ENCODE measurements around the gene IL7R. TPM values are rescaled to one million over a fixed set of nuclear protein-coding genes. Genes with fewer than 3 reads are reported as not detected.

The IL7R gene, protein sequence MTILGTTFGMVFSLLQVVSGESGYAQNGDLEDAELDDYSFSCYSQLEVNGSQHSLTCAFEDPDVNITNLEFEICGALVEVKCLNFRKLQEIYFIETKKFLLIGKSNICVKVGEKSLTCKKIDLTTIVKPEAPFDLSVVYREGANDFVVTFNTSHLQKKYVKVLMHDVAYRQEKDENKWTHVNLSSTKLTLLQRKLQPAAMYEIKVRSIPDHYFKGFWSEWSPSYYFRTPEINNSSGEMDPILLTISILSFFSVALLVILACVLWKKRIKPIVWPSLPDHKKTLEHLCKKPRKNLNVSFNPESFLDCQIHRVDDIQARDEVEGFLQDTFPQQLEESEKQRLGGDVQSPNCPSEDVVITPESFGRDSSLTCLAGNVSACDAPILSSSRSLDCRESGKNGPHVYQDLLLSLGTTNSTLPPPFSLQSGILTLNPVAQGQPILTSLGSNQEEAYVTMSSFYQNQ
- total RNA-seq (2014; rRNA removed; shearing (Covaris generic); ENCODE audit: low replicate concordance), result not detected in 2 replicates

DNA sequence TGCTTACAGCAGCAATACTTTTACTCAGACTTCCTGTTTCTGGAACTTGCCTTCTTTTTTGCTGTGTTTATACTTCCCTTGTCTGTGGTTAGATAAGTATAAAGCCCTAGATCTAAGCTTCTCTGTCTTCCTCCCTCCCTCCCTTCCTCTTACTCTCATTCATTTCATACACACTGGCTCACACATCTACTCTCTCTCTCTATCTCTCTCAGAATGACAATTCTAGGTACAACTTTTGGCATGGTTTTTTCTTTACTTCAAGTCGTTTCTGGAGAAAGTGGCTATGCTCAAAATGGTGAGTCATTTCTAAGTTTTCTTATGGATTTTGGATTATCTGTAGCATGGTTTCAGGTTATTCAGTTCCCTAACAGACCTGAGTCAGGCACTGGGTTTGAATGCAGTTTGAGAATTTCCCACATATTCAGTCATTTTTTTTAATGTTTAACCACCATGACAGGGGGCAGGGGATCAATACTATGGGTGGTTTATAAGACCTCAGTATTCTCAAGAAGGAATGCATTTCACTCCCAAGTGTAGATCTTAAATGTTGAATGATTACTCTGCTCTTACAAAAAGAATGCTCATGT, at the start of gene IL7R:
Gene IL7R, plus strand, starts transcription at position 127 of the 587 bp plus-strand sequence. Its CDS starts 87 bp downstream, at position 214.
- Histone ChIP-seq H2AFZ (ENCODE audit: low read length) (no peak within 1 kb of the TSS), H3K27ac (ENCODE audit: low read length) (no peak within 1 kb of the TSS), H3K9me2 (replicated peaks; ENCODE audit: insufficient read depth, low read length) (no peaks in the 10 kb centered on the region), H4K20me1 (ENCODE audit: insufficient read depth, low read depth, low read length) (no peaks in the 10 kb centered on the region), H3K79me2 (ENCODE audit: low read length) (no peaks in the 10 kb centered on the region), H3K27me3 (ENCODE audit: low read length) (no peaks in the 10 kb centered on the region), H3K9me3 (ENCODE audit: low read length) (no peaks in the 10 kb centered on the region), H3K36me3 (ENCODE audit: insufficient read depth, low read length) (no peaks in the 10 kb centered on the region), H3K4me1 (ENCODE audit: low read length) (no peaks in the 10 kb centered on the region), H3K4me2 (ENCODE audit: low read depth, low read length, poor library complexity, severe bottlenecking) (no peak within 1 kb of the TSS), H3K9ac (ENCODE audit: low read length) (no peak within 1 kb of the TSS), H3K4me3 (ENCODE audit: low read length) (no peak within 1 kb of the TSS)
- no peak for DNase-seq

DNA sequence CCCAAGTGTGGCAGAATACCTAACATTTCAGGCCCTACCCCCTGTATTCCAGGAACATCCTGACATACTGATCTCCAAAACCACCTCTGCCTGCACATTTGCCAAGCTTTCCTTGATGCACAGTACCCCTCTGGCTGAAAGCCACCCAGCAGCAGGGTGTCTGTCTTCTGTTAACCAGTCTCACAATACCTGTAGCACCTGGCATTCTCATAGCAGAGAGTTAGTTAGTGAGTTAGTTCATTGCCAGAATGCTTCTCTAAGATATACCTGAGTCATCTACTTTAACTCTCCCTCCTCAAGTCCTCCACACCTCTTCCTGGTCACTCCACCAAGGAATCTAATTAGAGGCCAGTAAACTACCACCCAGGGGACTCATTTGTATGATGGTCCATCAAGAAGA, 46.1 kb upstream of the IL7R start:
- no peak overlapping the region for H3K9ac ChIP-seq (ENCODE audit: low read length)
- H3K4me1 ChIP-seq (ENCODE audit: low read length), result no peaks in the 10 kb centered on the region
- no peak overlapping the region for H3K4me2 ChIP-seq (ENCODE audit: low read depth, low read length, poor library complexity, severe bottlenecking)
- H3K36me3 ChIP-seq (ENCODE audit: insufficient read depth, low read length), result no peaks in the 10 kb centered on the region
- DNase-seq, result no peak
- no peak overlapping the region for H3K4me3 ChIP-seq (ENCODE audit: low read length)
- H4K20me1 ChIP-seq (ENCODE audit: insufficient read depth, low read depth, low read length), result no peaks in the 10 kb centered on the region
- H3K27me3 ChIP-seq (ENCODE audit: low read length), result no peaks in the 10 kb centered on the region
- H3K9me2 ChIP-seq (replicated peaks; ENCODE audit: insufficient read depth, low read length), result no peaks in the 10 kb centered on the region
- H3K9me3 ChIP-seq (ENCODE audit: low read length), result no peaks in the 10 kb centered on the region
- no peak overlapping the region for H2AFZ ChIP-seq (ENCODE audit: low read length)
- no peak overlapping the region for H3K27ac ChIP-seq (ENCODE audit: low read length)
- H3K79me2 ChIP-seq (ENCODE audit: low read length), result no peaks in the 10 kb centered on the region

DNA sequence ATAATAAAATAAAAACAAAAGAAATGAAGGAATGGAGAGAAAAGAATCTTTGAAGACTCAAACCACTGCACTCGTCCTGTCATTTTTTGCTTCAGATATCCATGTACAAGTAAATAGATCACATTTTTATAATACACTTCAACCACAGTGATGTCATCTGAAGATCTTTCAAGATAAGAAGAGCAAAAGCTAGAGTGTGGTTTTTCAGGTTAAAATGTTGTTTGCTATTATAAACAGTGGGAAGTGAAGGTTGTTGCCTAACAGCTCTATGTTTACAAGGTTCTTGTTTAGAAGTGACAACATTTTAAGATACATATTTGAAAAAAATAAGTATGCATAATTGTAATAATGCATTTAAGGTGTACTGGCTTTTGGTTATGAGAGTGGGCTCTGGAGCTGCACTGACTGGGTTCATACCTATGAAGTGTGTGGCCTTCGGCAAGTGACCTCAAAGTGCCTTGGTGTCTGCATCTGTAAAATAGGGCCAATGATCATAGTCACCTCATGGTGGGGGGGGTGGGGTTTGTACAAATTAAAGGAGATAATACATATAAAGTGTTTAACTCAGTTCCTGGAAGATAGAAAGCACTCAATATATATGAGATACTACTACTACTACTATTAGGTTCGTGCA, 45.5 kb upstream of the IL7R start:
- Histone ChIP-seq H3K4me3 (ENCODE audit: low read length) (no peak overlapping the region), H4K20me1 (ENCODE audit: insufficient read depth, low read depth, low read length) (no peaks in the 10 kb centered on the region), H3K27ac (ENCODE audit: low read length) (no peak overlapping the region), H3K9ac (ENCODE audit: low read length) (no peak overlapping the region), H3K27me3 (ENCODE audit: low read length) (no peaks in the 10 kb centered on the region), H3K36me3 (ENCODE audit: insufficient read depth, low read length) (no peaks in the 10 kb centered on the region), H3K9me3 (ENCODE audit: low read length) (no peaks in the 10 kb centered on the region), H3K4me1 (ENCODE audit: low read length) (no peaks in the 10 kb centered on the region), H2AFZ (ENCODE audit: low read length) (no peak overlapping the region), H3K9me2 (replicated peaks; ENCODE audit: insufficient read depth, low read length) (no peaks in the 10 kb centered on the region), H3K79me2 (ENCODE audit: low read length) (no peaks in the 10 kb centered on the region), H3K4me2 (ENCODE audit: low read depth, low read length, poor library complexity, severe bottlenecking) (no peak overlapping the region)
- DNase-seq, result no peak

DNA sequence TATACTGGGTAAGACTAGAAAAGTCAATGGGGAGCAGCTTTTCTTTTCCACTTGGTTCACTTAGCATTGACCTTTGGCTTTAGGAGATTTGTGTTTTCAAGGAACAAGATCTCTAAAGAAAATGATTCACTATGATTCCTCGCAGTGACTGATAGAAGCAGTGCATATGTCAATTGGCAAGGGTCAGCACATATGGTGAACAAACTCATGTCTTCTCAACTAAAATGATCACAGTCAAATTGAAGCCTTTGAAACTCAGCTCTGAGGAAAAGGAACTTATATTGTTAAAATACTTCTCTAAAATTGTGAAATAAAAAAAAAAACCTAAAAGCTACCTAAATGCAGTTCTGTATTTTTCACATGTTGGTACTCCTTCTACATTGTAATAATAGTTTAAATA, 43.2 kb upstream of the IL7R start:
- no peak overlapping the region for H3K4me3 ChIP-seq (ENCODE audit: low read length)
- H3K9ac ChIP-seq (ENCODE audit: low read length), result no peak overlapping the region
- no peak for DNase-seq
- no peak overlapping the region for H3K27ac ChIP-seq (ENCODE audit: low read length)
- no peak overlapping the region for H2AFZ ChIP-seq (ENCODE audit: low read length)
- no peaks in the 10 kb centered on the region for H4K20me1 ChIP-seq (ENCODE audit: insufficient read depth, low read depth, low read length)
- H3K9me2 ChIP-seq (replicated peaks; ENCODE audit: insufficient read depth, low read length), result no peaks in the 10 kb centered on the region
- no peak overlapping the region for H3K4me2 ChIP-seq (ENCODE audit: low read depth, low read length, poor library complexity, severe bottlenecking)
- no peaks in the 10 kb centered on the region for H3K36me3 ChIP-seq (ENCODE audit: insufficient read depth, low read length)
- H3K9me3 ChIP-seq (ENCODE audit: low read length), result no peaks in the 10 kb centered on the region
- no peaks in the 10 kb centered on the region for H3K79me2 ChIP-seq (ENCODE audit: low read length)
- no peaks in the 10 kb centered on the region for H3K27me3 ChIP-seq (ENCODE audit: low read length)
- no peaks in the 10 kb centered on the region for H3K4me1 ChIP-seq (ENCODE audit: low read length)

DNA sequence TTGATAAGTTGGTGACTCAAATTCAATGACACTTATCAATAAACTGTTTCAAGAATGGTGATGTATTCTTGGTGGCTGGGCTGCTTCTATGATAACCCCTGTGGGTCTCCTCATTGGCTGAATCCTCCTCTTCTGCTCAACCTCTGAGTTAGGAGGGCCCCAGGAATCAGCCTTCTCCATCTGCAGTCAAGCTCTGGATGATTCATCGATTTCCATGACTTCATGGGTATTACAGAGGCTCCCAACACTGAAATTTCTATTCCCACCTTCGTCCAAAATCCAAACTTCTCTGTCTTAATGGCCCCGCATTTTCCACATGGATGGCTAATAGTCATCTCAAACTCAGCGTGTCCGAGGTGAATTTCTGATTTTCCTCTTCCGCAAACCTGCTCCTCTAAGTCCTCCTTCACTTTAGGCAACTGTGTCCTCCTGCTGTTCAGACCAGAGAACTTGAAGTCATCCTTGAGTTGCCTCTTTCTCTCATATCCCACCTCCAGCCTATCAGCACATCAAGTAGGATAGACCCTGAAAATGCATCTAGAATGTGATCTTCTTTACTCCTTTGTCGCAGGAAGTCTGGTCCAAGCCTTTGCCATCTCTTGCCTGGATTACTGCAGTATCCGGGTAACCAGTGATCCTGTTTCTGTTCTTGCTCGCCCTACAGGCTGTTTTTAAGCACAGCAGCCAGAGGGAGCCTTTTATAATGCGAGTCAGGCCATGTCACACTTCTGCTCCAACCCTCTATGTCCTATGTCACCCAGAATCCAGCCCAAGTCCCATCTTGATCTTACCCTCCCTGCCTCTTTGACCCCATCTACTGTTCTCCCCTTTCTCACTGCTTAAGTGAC, 41.4 kb upstream of the IL7R start:
- Histone ChIP-seq H3K4me3 (ENCODE audit: low read length) (no peak overlapping the region), H3K27ac (ENCODE audit: low read length) (no peak overlapping the region)

DNA sequence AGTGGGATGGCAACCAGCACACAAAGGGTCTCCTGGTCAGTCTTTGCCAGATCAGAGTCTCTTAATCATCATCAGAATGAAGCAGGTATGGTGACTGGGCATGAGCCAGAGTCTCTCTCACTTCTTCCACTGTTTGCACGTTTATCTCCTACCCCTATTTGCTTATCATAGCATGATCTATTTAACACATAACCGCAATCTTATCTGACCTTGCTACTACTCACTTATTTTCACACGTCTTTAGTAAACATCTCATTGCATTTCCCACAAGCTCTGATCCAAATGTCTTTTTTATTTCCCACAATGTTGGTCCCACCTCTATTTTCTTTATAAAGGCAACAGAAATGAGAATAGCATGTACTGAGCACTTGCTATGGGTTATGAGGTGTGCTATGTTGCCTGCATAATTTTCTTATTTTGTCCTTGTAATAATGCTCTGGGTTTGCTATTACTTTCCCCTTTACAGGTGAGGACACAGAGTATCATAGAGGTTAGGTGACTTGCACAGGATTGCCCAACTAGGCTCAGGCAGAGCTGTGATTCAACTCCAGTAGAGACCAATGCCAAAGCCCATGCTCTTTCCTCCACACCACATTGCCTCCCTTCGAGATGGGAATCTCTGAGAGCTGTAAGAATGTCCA, 39.7 kb upstream of the IL7R start:
- Histone ChIP-seq H3K9me3 (ENCODE audit: low read length) (no peaks in the 10 kb centered on the region), H3K79me2 (ENCODE audit: low read length) (no peaks in the 10 kb centered on the region), H4K20me1 (ENCODE audit: insufficient read depth, low read depth, low read length) (no peaks in the 10 kb centered on the region), H3K36me3 (ENCODE audit: insufficient read depth, low read length) (no peaks in the 10 kb centered on the region), H3K9me2 (replicated peaks; ENCODE audit: insufficient read depth, low read length) (no peaks in the 10 kb centered on the region), H3K4me1 (ENCODE audit: low read length) (no peaks in the 10 kb centered on the region), H2AFZ (ENCODE audit: low read length) (no peak overlapping the region), H3K4me3 (ENCODE audit: low read length) (no peak overlapping the region), H3K4me2 (ENCODE audit: low read depth, low read length, poor library complexity, severe bottlenecking) (no peak overlapping the region), H3K27me3 (ENCODE audit: low read length) (no peaks in the 10 kb centered on the region), H3K9ac (ENCODE audit: low read length) (no peak overlapping the region), H3K27ac (ENCODE audit: low read length) (no peak overlapping the region)
- no peak for DNase-seq

More for the DNA sequence above, 41.4 kb upstream of the IL7R start:
- no peak overlapping the region for H2AFZ ChIP-seq (ENCODE audit: low read length)
- no peaks in the 10 kb centered on the region for H3K4me1 ChIP-seq (ENCODE audit: low read length)
- no peaks in the 10 kb centered on the region for H3K79me2 ChIP-seq (ENCODE audit: low read length)
- H3K9ac ChIP-seq (ENCODE audit: low read length), result no peak overlapping the region
- H4K20me1 ChIP-seq (ENCODE audit: insufficient read depth, low read depth, low read length), result no peaks in the 10 kb centered on the region
- H3K9me2 ChIP-seq (replicated peaks; ENCODE audit: insufficient read depth, low read length), result no peaks in the 10 kb centered on the region
- H3K9me3 ChIP-seq (ENCODE audit: low read length), result no peaks in the 10 kb centered on the region
- H3K36me3 ChIP-seq (ENCODE audit: insufficient read depth, low read length), result no peaks in the 10 kb centered on the region
- no peaks in the 10 kb centered on the region for H3K27me3 ChIP-seq (ENCODE audit: low read length)
- no peak overlapping the region for H3K4me2 ChIP-seq (ENCODE audit: low read depth, low read length, poor library complexity, severe bottlenecking)
- peak; percentile 71 for DNase-seq

DNA sequence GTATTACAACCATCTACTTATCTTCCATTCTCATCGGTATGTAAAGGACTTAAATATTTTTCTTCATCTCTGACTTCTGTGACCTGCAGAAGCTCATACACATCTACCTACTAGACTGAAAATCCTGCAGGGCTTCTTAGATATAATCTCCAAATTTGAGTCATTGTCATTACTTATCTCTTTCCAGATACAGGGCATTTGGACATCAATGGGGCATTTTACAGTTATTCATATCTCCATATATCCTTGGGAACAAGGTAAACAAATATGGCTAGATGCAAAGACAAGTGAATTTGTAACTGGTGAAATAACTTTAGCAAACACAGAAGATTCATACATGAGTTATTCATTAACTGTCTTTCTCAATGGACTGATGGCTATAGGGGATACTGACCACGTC, 37.7 kb upstream of the IL7R start:
- no peaks in the 10 kb centered on the region for H3K79me2 ChIP-seq (ENCODE audit: low read length)
- no peaks in the 10 kb centered on the region for H3K27me3 ChIP-seq (ENCODE audit: low read length)
- no peak overlapping the region for H3K9ac ChIP-seq (ENCODE audit: low read length)
- H3K27ac ChIP-seq (ENCODE audit: low read length), result no peak overlapping the region
- no peak for DNase-seq
- no peaks in the 10 kb centered on the region for H3K9me2 ChIP-seq (replicated peaks; ENCODE audit: insufficient read depth, low read length)
- H3K4me3 ChIP-seq (ENCODE audit: low read length), result no peak overlapping the region
- H4K20me1 ChIP-seq (ENCODE audit: insufficient read depth, low read depth, low read length), result no peaks in the 10 kb centered on the region
- H3K4me2 ChIP-seq (ENCODE audit: low read depth, low read length, poor library complexity, severe bottlenecking), result no peak overlapping the region
- H2AFZ ChIP-seq (ENCODE audit: low read length), result no peak overlapping the region
- H3K36me3 ChIP-seq (ENCODE audit: insufficient read depth, low read length), result no peaks in the 10 kb centered on the region
- no peaks in the 10 kb centered on the region for H3K4me1 ChIP-seq (ENCODE audit: low read length)
- H3K9me3 ChIP-seq (ENCODE audit: low read length), result no peaks in the 10 kb centered on the region

Data from Karpas-422 (cell line).